Thoracic aorta (tissue), 2 donors: ENCODE measurements around the gene FNIP2. TPM values are rescaled to one million over a fixed set of nuclear protein-coding genes. Genes with fewer than 3 reads are reported as not detected.
A peak's percentile ranks its signal among the peaks of the same experiment; 100 is the strongest.

Source experiments
- ATAC-seq: fragments of 150-250 bp; one replicate; pipeline ENCODE4 v1.8.0; 2017; ENCODE audit warnings: low read depth; ENCODE audit not compliant: insufficient number of reproducible peaks, low FRiP score
- DNase-seq: peaks from one replicate; pipeline ENCODE4 v3.0.0-alpha.2; 2020; ENCODE audit warnings: low spot score
- H3K27ac ChIP-seq, 2 donors: fragments of 200-600 bp; sonication (generic); 1 replicate in 1 of 2; 2 replicates in 1 of 2; pipeline ENCODE4 v1.5.1; 2016; ENCODE audit warnings: mild to moderate bottlenecking in 2 of 2, moderate library complexity in 2 of 2
- H3K27me3 ChIP-seq: fragments of 200-600 bp; sonication (generic); replicated peaks from 2 replicates; pipeline ENCODE4 v1.6.0; 2016; ENCODE audit warnings: mild to moderate bottlenecking; ENCODE audit not compliant: insufficient read depth
- H3K36me3 ChIP-seq: fragments of 200-600 bp; sonication (generic); one replicate; pipeline ENCODE4 v1.5.1; 2016
- H3K4me1 ChIP-seq, 2 donors: fragments of 200-600 bp; sonication (generic); 1 replicate in 1 of 2; 2 replicates in 1 of 2; pipeline versions ENCODE4 v1.5.1 to v1.6.0; 2016; ENCODE audit warnings: low read depth in 2 of 2, mild to moderate bottlenecking in 1 of 2; ENCODE audit not compliant: control insufficient read depth in 1 of 2
- H3K4me3 ChIP-seq: fragments of 200-600 bp; sonication (generic); 2 replicates; pipeline ENCODE4 v1.5.1; 2016; ENCODE audit warnings: mild to moderate bottlenecking
- H3K9me3 ChIP-seq: fragments of 200-600 bp; sonication (generic); 2 replicates; pipeline ENCODE4 v1.5.1; 2016
- CTCF ChIP-seq: fragments of 200-600 bp; sonication (generic); IDR thresholded peaks from one replicate; pipeline ENCODE4 v1.5.1; 2019; ENCODE audit warnings: antibody characterized with exemption
- total RNA-seq, 2 donors: library from RNA; depleted of rRNA; stranded (reverse); fragments of >200 nt; gene quantifications; one replicate each; pipeline versions ENCODE4 v1.1.0 to v1.2.3, GENCODE V29; 2016

FNIP2 gene
- total RNA-seq, 2 donors from 2014 or later: 47.9 to 121 TPM

GRCh38 chr4:158809611-158810486 is 41.0 kb downstream of the FNIP2 start:
- no peaks in the 10 kb centered on the region for H3K36me3 ChIP-seq
- no peak for TF ChIP-seq CTCF
- peaks cover 31 to 79% of the 10 kb centered on the region in 2 donors for H3K4me1 ChIP-seq
- peak; percentile 62 for ATAC-seq
- H3K4me3 ChIP-seq: peak overlapping the region; percentile 39
- no peaks in the 10 kb centered on the region for H3K27me3 ChIP-seq
- H3K9me3 ChIP-seq: no peaks in the 10 kb centered on the region
- DNase-seq: no peak
- peak overlapping the region; percentile 85 to 89 for H3K27ac ChIP-seq

DNA sequence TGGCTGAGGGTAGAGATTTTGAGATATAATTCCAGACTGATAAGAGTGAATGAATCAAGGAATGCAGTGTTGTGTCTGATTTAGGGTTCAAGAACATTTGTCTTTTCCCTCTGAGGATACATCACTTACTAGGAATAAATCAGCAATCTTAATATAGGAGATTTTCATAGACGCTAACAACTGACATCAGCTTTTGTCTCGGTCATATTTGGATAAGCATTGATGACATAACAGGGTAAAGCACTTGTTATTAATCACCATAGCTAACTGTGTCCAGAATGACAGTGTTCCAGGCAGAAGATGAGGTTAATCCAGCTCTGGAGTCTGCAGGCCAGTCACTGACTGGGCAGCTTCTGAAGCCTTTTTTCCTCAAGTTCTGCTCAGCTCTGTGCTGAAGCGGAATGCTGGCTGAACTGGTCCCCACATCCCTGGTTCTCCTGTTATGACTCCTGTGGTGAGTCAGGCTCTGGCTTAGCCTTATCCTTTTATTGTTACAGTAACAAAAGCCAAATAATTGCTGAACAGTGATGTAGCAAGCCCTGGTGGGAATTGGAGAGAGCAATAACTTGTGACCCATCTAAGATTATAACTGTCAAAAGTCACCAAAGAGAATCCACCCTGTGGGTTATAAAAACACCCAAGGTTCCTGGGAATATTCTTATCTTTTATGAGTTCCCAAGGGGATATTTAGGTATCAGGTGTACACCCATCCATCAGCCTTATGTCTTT is 41.8 kb downstream of the FNIP2 start:
- DNase-seq: peak; percentile 75
- TF ChIP-seq CTCF: no peak
- Histone ChIP-seq H3K27me3 (no peaks in the 10 kb centered on the region), H3K4me3 (peak overlapping the region; percentile 39), H3K9me3 (no peaks in the 10 kb centered on the region), H3K36me3 (no peaks in the 10 kb centered on the region), H3K4me1 (peaks cover 31 to 82% of the 10 kb centered on the region in 2 donors), H3K27ac (peak overlapping the region; percentile 85 to 89)
- peak; percentile 92 for ATAC-seq

GRCh38 chr4:158811216-158811540 is 42.4 kb downstream of the FNIP2 start:
- Histone ChIP-seq H3K4me3 (peak overlapping the region; percentile 39), H3K36me3 (no peaks in the 10 kb centered on the region), H3K9me3 (no peaks in the 10 kb centered on the region), H3K4me1 (peaks cover 31 to 77% of the 10 kb centered on the region in 2 donors), H3K27me3 (no peaks in the 10 kb centered on the region), H3K27ac (peak overlapping the region; percentile 85 to 89)
- TF ChIP-seq CTCF: no peak
- ATAC-seq (no peak), DNase-seq (no peak)

DNA sequence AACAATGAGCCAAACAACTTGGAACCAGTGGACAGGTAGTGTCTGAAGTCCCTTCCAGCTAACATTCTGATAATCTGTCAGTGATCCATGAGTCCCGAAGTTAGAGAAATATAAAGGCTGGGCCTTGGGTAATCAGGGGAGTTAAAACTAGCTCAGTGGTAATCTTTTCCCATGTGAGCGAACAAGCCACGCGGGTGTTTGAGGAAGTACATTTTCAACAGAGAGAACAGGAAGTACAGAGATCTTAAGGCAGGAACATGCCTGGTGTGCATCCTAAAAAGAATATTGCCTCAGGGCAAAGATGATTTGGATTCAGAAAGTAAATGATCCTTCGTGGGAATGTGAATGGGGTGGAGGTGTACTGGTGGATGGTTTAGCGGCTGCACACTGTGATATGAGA is 42.9 kb downstream of the FNIP2 start:
- no peak for DNase-seq
- no peak for ATAC-seq
- Histone ChIP-seq H3K36me3 (no peaks in the 10 kb centered on the region), H3K4me1 (peaks cover 31 to 77% of the 10 kb centered on the region in 2 donors), H3K9me3 (no peaks in the 10 kb centered on the region), H3K4me3 (peak overlapping the region; percentile 2), H3K27ac (peak overlapping the region; percentile 85 to 89), H3K27me3 (no peaks in the 10 kb centered on the region)
- no peak for TF ChIP-seq CTCF

DNA sequence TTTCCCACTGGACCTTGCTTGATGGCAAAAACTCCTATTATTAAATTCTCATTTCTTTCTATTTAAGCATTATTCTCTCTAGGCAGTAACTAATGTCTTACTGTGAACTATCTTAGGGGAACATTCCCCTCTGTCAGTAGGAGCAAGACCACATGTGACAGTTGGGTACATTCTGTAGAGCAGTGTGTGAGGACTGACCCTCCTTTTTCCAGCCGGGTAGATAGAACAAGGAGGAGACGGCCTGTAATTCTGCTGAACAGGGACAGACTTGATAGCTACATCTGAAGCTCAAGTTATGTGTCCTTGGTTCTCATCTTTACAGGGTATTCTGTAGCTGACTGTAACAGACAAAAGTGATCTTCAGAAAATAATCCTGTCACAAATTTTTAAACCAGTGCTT is 43.3 kb downstream of the FNIP2 start:
- no peak for TF ChIP-seq CTCF
- DNase-seq (no peak), ATAC-seq (no peak)
- Histone ChIP-seq H3K4me1 (peaks cover 36 to 80% of the 10 kb centered on the region in 2 donors), H3K36me3 (no peaks in the 10 kb centered on the region), H3K27ac (peak overlapping the region; percentile 85 to 89), H3K4me3 (peak overlapping the region; percentile 2), H3K9me3 (no peaks in the 10 kb centered on the region), H3K27me3 (no peaks in the 10 kb centered on the region)
